ENCODE results near the gene SLC9A9.

The SLC9A9 gene

DNA sequence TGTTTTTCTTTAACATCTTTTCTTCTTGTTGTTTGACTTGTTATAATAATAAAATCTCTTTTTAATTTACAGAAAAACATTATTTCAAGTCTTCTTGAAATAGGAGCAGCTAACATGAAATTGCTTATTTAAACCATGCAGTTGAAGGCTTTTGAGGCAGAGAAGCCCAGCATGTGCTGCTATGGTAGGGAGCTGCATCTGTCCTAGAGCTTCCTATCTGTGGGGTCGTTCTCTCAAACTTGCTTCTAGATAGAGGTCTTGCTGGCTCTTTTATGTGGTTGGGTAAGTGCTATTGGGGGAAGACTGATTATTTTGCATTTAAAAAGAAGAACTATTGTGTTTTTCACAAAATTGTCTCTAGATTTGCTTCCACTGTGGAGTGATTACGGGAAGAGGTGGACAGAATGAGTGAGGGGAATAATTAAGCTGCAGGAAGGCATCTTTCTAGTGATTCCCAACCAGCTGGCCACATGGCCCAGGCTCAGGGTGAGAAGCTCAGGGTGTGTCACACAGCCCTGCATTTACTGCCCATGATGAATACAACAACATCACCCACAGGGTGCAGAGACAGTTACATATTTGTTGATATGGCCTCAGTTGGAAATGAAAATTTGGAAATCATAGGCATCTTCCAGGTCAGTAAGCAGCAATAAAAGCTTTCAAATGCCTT lies 630.0 kb downstream of the SLC9A9 start:
- TF ChIP-seq, protein P1, sequence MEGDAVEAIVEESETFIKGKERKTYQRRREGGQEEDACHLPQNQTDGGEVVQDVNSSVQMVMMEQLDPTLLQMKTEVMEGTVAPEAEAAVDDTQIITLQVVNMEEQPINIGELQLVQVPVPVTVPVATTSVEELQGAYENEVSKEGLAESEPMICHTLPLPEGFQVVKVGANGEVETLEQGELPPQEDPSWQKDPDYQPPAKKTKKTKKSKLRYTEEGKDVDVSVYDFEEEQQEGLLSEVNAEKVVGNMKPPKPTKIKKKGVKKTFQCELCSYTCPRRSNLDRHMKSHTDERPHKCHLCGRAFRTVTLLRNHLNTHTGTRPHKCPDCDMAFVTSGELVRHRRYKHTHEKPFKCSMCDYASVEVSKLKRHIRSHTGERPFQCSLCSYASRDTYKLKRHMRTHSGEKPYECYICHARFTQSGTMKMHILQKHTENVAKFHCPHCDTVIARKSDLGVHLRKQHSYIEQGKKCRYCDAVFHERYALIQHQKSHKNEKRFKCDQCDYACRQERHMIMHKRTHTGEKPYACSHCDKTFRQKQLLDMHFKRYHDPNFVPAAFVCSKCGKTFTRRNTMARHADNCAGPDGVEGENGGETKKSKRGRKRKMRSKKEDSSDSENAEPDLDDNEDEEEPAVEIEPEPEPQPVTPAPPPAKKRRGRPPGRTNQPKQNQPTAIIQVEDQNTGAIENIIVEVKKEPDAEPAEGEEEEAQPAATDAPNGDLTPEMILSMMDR (IDR thresholded peaks at IDR 0.05; ENCODE audit: low read depth, low read length, missing control alignments): no peak
- H3K4me3 ChIP-seq (replicated peaks; ENCODE audit: low read depth, low read length): no peak overlapping the region
- DNase-seq (ENCODE audit: extremely low read depth, low read depth): no peak

DNA sequence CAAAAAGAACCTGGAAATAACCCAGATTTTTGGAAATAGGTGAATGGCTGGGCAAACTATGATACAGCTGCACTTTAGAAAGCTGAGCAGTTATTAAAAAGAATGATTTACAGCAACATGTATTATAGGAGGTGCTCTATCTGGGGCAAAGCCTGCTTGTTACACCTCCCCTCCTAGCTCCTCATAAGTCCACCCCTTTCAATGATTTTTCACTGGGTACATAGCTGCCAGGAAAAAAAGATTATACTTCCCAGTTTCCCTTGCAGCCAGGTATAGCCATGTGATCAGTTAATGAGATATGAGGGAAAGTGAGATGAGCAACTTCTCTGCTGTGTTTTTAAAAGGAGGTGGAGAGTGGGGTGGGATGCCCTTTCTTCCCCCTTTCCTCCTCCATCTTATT lies 631.0 kb downstream of the SLC9A9 start:
- no peak overlapping the region for H3K4me3 ChIP-seq (replicated peaks; ENCODE audit: low read depth, low read length)
- no peak for DNase-seq (ENCODE audit: extremely low read depth, low read depth)
- TF ChIP-seq, protein P1 (IDR thresholded peaks at IDR 0.05; ENCODE audit: low read depth, low read length, missing control alignments): no peak

DNA sequence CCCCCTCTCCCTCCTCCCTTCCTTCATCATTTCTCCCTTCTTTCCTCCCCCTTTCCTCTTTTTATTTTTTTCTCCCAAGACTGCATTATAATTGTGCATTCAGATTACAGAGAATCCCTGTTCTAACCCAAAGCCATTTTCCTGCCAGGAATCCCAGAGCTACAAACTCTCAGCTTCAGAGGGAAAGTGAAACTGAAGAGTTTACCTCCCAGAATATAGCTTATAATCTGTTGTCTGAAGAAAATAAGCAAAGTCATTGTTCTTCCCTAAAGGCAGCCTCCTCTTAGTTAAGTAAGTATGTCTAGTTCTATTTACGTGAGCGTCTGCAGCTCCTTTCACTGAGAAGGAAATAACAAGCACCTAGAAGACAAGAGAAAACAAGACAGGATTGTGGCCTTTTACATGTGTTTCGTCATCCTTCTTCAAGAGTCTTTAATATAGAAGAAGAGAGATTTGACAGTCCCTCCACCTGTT lies 631.5 kb downstream of the SLC9A9 start:
- DNase-seq (ENCODE audit: extremely low read depth, low read depth): no peak
- H3K4me3 ChIP-seq (replicated peaks; ENCODE audit: low read depth, low read length): no peak overlapping the region
- TF ChIP-seq, protein P1 (IDR thresholded peaks at IDR 0.05; ENCODE audit: low read depth, low read length, missing control alignments): no peak

All from HFF-Myc (cell line).